C4-2B (cell line): Measurements from ENCODE around the gene NOS3.

Experiments
- H3K27ac ChIP-seq: fragments of 450-650 bp; 2 replicates; pipeline ENCODE4 v1.5.1; 2017
- ZFX ChIP-seq: fragments of 450-650 bp; IDR thresholded peaks from 2 replicates; pipeline ENCODE4 v1.6.1; 2017
- TF ChIP-seq, protein P1 (sequence below): fragments of 450-650 bp; conservative IDR thresholded peaks from 2 replicates; pipeline ENCODE4 v1.5.1; 2017; ENCODE audit warnings: mild to moderate bottlenecking

NOS3 gene

DNA sequence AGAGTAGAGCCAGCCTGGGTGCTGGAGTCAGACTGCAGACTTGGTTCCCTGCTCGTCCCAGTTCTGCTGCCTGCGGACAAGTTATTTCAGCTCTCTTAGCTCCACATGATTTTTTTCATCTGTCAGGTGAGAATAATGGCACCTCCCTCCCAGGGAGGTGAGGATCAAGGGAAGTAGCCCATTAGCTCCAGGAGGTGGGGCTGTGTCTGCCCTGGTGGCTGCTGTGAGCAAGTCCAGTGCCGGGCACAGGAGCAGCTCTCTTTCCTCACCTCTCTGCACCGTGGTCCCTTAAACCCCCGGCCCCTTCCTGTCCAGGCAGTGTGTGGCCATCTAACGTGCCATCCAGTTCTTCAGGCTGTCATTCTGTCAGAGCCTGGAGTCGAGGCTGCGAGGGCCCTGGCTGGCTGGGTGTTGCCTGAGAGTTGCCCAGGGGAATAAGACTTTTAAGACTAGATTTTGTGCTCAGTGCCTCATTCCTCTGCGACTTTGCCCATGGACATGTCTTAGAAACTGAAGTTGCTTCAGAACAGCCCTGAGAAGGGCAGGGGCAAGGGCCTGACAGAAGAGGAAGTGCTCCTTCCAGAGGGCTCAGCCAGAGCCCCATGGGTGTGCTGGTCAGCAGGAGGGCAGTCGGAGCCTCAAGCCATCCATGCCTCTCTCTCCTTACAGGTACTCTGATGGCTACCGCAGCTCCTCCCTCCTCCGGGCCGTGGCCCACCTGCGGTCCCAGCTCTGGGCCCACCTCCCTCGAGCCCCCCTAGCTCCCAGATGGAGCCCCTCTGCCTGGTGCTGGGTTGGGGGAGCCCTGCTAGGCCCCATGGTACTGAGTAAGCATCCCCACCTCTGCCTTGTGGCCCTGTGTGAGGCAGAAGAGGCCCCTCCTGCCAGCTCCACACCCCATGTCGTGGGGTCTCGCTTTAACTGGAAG is 42.4 kb downstream of the NOS3 start:
- H3K27ac ChIP-seq = no peak overlapping the region
- TF ChIP-seq, protein P1, sequence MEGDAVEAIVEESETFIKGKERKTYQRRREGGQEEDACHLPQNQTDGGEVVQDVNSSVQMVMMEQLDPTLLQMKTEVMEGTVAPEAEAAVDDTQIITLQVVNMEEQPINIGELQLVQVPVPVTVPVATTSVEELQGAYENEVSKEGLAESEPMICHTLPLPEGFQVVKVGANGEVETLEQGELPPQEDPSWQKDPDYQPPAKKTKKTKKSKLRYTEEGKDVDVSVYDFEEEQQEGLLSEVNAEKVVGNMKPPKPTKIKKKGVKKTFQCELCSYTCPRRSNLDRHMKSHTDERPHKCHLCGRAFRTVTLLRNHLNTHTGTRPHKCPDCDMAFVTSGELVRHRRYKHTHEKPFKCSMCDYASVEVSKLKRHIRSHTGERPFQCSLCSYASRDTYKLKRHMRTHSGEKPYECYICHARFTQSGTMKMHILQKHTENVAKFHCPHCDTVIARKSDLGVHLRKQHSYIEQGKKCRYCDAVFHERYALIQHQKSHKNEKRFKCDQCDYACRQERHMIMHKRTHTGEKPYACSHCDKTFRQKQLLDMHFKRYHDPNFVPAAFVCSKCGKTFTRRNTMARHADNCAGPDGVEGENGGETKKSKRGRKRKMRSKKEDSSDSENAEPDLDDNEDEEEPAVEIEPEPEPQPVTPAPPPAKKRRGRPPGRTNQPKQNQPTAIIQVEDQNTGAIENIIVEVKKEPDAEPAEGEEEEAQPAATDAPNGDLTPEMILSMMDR = no peak

DNA sequence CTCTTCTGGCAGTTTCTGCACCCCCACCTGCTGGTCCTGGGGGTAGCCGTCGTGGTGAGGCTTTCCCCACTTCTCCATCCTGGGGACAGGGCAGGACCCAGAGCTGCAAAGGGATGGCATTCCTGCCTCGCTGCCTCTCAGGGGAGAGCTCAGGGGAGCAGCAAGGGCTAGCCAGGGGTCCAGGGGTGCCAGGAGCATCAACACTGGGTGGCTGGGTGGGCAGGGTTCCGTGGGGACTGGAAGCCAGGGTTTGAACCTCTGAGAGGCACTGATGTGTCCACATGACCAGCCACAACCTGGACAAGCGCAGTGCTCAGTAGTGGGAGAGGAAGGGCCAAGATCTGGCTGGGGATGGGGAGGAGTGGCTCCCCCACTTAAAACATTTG is 43.0 kb downstream of the NOS3 start:
- no peak overlapping the region for H3K27ac ChIP-seq
- TF ChIP-seq, protein P1 = no peak
- no peak for TF ChIP-seq ZFX

- no peak overlapping the region for H3K27ac ChIP-seq
- no peak for TF ChIP-seq ZFX
- TF ChIP-seq, protein P1 = no peak
These were observed 43.7 kb downstream of the NOS3 start for GRCh38 chr7:151034312-151035025.

- TF ChIP-seq, protein P1 = no peak
- no peak for TF ChIP-seq ZFX
These were observed 44.4 kb downstream of the NOS3 start for GRCh38 chr7:151035026-151035717.

GRCh38 chr7:151035902-151036301 is 45.1 kb downstream of the NOS3 start:
- TF ChIP-seq, protein P1 = no peak
- TF ChIP-seq ZFX = no peak
- no peak overlapping the region for H3K27ac ChIP-seq

More at GRCh38 chr7:151035026-151035717, 44.4 kb downstream of the NOS3 start:
- H3K27ac ChIP-seq = no peak overlapping the region

- no peak overlapping the region for H3K27ac ChIP-seq
- TF ChIP-seq, protein P1 = no peak
- no peak for TF ChIP-seq ZFX
These were observed 48.4 kb downstream of the NOS3 start for GRCh38 chr7:151038951-151039849.
